ENCODE measurements around the gene NTSR1.

DNA sequence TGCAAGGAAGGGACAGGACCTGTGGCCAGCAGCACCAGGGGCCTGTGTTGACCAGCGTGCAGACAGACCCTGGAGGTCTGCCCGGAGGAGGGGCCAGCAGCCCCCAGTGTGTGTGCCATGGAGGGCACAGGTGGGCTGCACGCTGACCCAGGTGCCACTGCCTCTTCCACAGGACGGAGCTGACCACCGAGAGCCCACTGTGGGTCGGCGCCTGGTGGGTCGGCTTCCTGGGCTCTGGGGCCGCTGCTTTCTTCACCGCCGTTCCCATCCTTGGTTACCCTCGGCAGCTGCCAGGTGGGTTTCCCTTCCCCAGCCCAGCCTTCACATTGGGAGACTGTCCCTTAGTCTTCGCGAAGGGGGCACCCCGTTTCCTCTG lies 48.4 kb upstream of the NTSR1 start:
- no peak for TF ChIP-seq POLR2A (IDR thresholded peaks at IDR 0.05)
- TF ChIP-seq, protein P1, sequence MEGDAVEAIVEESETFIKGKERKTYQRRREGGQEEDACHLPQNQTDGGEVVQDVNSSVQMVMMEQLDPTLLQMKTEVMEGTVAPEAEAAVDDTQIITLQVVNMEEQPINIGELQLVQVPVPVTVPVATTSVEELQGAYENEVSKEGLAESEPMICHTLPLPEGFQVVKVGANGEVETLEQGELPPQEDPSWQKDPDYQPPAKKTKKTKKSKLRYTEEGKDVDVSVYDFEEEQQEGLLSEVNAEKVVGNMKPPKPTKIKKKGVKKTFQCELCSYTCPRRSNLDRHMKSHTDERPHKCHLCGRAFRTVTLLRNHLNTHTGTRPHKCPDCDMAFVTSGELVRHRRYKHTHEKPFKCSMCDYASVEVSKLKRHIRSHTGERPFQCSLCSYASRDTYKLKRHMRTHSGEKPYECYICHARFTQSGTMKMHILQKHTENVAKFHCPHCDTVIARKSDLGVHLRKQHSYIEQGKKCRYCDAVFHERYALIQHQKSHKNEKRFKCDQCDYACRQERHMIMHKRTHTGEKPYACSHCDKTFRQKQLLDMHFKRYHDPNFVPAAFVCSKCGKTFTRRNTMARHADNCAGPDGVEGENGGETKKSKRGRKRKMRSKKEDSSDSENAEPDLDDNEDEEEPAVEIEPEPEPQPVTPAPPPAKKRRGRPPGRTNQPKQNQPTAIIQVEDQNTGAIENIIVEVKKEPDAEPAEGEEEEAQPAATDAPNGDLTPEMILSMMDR (IDR thresholded peaks at IDR 0.05), result no peak

All from ovary (tissue), 3 donors.